OCI-LY7 (cell line): ENCODE measurements around the gene FGFR4.

Experiments used
- CTCF ChIP-seq: fragments of 200-600 bp; sonication (generic); conservative IDR thresholded peaks from 2 replicates; pipeline ENCODE4 v1.5.1; 2014; ENCODE audit warnings: mild to moderate bottlenecking, antibody characterized with exemption, low read length, moderate library complexity, mixed read lengths
- EZH2phosphoT487 ChIP-seq: fragments of 200-600 bp; sonication (generic); IDR thresholded peaks from 2 replicates; pipeline ENCODE4 v1.6.1; 2018; ENCODE audit warnings: low read depth, borderline replicate concordance, mild to moderate bottlenecking, mixed run types, antibody characterized with exemption, low read length, moderate library complexity, mixed read lengths

GRCh38 chr5:177044641-177045040 is 42.1 kb upstream of the FGFR4 start:
- TF ChIP-seq CTCF (no peak), EZH2phosphoT487 (no peak)
